ENCODE results near the gene RPGRIP1.

Gene RPGRIP1

GRCh38 chr14:21252149-21252548, 27.7 kb upstream of the RPGRIP1 start:
- TF ChIP-seq CTCF (IDR thresholded peaks at IDR 0.05) (no peak), ZFX (IDR thresholded peaks at IDR 0.05; ENCODE audit: borderline replicate concordance) (no peak)
- no peak overlapping the region for H3K27ac ChIP-seq

- no peak for TF ChIP-seq CTCF (IDR thresholded peaks at IDR 0.05)
- TF ChIP-seq ZFX (IDR thresholded peaks at IDR 0.05; ENCODE audit: borderline replicate concordance), result no peak
- H3K27ac ChIP-seq, result peak overlapping the region; percentile 6
These were observed 24.3 kb upstream of the RPGRIP1 start for GRCh38 chr14:21255385-21256101.

- peak overlapping the region; percentile 6; the same call in 1 of the 2 replicates for H3K27ac ChIP-seq
These were observed 23.8 kb upstream of the RPGRIP1 start for GRCh38 chr14:21256102-21256447.

GRCh38 chr14:21256539-21257393, 23.1 kb upstream of the RPGRIP1 start:
- peak overlapping the region; percentile 4; the same call in 1 of the 2 replicates for H3K27ac ChIP-seq
- TF ChIP-seq CTCF (IDR thresholded peaks at IDR 0.05) (no peak), ZFX (IDR thresholded peaks at IDR 0.05; ENCODE audit: borderline replicate concordance) (no peak)

GRCh38 chr14:21257394-21257909, 22.4 kb upstream of the RPGRIP1 start:
- H3K27ac ChIP-seq, result no peak overlapping the region
- TF ChIP-seq CTCF (IDR thresholded peaks at IDR 0.05) (no peak), ZFX (IDR thresholded peaks at IDR 0.05; ENCODE audit: borderline replicate concordance) (no peak)

- no peak overlapping the region for H3K27ac ChIP-seq
- TF ChIP-seq ZFX (IDR thresholded peaks at IDR 0.05; ENCODE audit: borderline replicate concordance) (no peak), CTCF (IDR thresholded peaks at IDR 0.05) (no peak)
These were observed 21.6 kb upstream of the RPGRIP1 start for GRCh38 chr14:21258005-21258888.
